Esophagus squamous epithelium (tissue), 4 donors: ENCODE data around the gene AXL.

ENCODE experiments used
- POLR2A ChIP-seq, 4 donors: fragments of 450-650 bp; IDR thresholded peaks; one replicate each; pipeline ENCODE4 v1.6.1; 2017; ENCODE audit warnings: antibody characterized with exemption in 4 of 4, mild to moderate bottlenecking in 4 of 4, moderate library complexity in 3 of 4
- TF ChIP-seq, protein P1 (sequence below), 6 experiments: fragments of 450-650 bp in 4 of 6; fragments of 200-600 bp in 2 of 6; sonication (generic) in 2 of 6; IDR thresholded peaks; one replicate each; pipeline ENCODE4 v1.5.1; 2016 to 2019; ENCODE audit warnings: antibody characterized with exemption in 6 of 6, mild to moderate bottlenecking in 4 of 6, moderate library complexity in 4 of 6

DNA sequence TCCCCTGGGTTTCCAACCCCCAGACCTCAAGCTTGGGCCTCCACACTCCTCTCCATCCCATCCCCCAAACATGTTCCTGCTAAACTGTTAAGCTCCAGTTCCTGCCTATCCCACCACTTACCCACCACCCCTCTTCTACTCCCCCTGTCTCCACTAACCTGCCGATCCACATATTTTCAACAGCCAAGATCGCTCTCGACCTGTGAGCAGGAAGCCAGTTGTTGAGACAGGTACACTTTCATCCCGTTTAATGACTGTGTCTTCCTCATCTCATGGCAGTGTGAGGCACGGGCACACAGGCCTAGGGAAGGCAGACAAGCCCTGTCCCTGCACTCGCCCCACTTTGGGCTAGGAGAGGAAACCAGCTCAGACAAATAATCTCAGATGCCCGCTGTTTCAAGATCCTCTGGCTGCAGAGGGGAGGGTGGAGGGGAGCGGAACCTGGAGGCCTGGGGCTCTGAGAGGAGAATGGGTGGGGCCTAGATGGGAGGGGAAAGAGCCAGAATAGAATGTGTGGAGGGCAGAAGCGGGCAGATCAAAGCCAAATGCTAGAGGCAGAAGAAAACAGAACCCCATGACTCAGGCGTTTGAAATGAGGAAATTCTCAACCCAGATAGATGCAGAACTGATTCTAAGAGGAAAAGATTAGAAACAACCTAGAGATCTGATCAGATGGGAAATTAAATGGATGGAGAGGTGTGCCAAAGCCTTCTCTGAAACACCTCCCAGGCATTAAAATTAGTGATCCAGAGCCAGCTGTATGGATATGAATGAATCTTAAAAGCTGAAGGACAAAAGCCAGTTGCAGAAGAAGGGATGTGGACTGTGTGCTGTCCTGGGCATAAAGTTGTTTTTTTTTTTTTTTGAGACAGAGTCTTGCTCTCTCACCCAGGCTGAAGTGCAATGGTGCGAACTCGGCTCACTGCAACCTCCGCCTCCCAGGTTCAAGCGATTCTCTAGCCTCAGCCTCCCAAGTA lies 42.9 kb upstream of the AXL start:
- TF ChIP-seq, protein P1, sequence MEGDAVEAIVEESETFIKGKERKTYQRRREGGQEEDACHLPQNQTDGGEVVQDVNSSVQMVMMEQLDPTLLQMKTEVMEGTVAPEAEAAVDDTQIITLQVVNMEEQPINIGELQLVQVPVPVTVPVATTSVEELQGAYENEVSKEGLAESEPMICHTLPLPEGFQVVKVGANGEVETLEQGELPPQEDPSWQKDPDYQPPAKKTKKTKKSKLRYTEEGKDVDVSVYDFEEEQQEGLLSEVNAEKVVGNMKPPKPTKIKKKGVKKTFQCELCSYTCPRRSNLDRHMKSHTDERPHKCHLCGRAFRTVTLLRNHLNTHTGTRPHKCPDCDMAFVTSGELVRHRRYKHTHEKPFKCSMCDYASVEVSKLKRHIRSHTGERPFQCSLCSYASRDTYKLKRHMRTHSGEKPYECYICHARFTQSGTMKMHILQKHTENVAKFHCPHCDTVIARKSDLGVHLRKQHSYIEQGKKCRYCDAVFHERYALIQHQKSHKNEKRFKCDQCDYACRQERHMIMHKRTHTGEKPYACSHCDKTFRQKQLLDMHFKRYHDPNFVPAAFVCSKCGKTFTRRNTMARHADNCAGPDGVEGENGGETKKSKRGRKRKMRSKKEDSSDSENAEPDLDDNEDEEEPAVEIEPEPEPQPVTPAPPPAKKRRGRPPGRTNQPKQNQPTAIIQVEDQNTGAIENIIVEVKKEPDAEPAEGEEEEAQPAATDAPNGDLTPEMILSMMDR (IDR thresholded peaks at IDR 0.05), result no peak
- no peak for TF ChIP-seq POLR2A (IDR thresholded peaks at IDR 0.05)
